UCSD-AML1 (cell line): ENCODE results near the gene FEM1B.
A peak's percentile ranks its signal among the peaks of the same experiment; 100 is the strongest.
"Not testable (repeated sequence)": the region's sequence is repeated elsewhere in the genome, so short reads cannot be mapped to it uniquely, and the experiment has no call there.

Experiments
- DNase-seq: peaks from one replicate; lab custom pipeline; 2025; ENCODE audit not compliant: unreplicated experiment; lab: John Stamatoyannopoulos, UW

The FEM1B gene

GRCh38 chr15:68277603-68278344, at the start of gene FEM1B:
Gene FEM1B (plus strand): TSS chr15:68277745. CDS start chr15:68278418, 673 bp downstream.
- DNase-seq: peak; percentile 95

GRCh38 chr15:68228143-68228970, 49.2 kb upstream of the FEM1B start:
- no peak for DNase-seq

GRCh38 chr15:68228971-68229385, 48.6 kb upstream of the FEM1B start:
- DNase-seq: no peak

GRCh38 chr15:68229386-68230156, 48.0 kb upstream of the FEM1B start, which contains the start of gene CLN6:
Gene CLN6 (minus strand): TSS chr15:68229728. CDS start chr15:68229584, 144 bp downstream.
- DNase-seq: peak; percentile 86

- DNase-seq: no peak
Observed at GRCh38 chr15:68230157-68231100, 47.1 kb upstream of the FEM1B start.

- DNase-seq: no peak
Observed at GRCh38 chr15:68231102-68231818, 46.3 kb upstream of the FEM1B start.

GRCh38 chr15:68232449-68232848, 45.1 kb upstream of the FEM1B start:
- no peak for DNase-seq

- no peak for DNase-seq
Observed at GRCh38 chr15:68232937-68233336, 44.6 kb upstream of the FEM1B start.

GRCh38 chr15:68234060-68234459, 43.5 kb upstream of the FEM1B start:
- DNase-seq: no peak

- not testable (repeated sequence) for DNase-seq
Observed at GRCh38 chr15:68234520-68234919, 43.0 kb upstream of the FEM1B start.

GRCh38 chr15:68235022-68235421, 42.5 kb upstream of the FEM1B start:
- no peak for DNase-seq

- DNase-seq: no peak
Observed at GRCh38 chr15:68239025-68239424, 38.5 kb upstream of the FEM1B start.

GRCh38 chr15:68241088-68241935, 36.2 kb upstream of the FEM1B start:
- DNase-seq: no peak

GRCh38 chr15:68244235-68244634, 33.3 kb upstream of the FEM1B start:
- no peak for DNase-seq

- no peak for DNase-seq
Observed at GRCh38 chr15:68249058-68249713, 28.4 kb upstream of the FEM1B start.

- no peak for DNase-seq
Observed at GRCh38 chr15:68252925-68253534, 24.5 kb upstream of the FEM1B start.

GRCh38 chr15:68256675-68257450, 20.7 kb upstream of the FEM1B start:
- DNase-seq: no peak
